ENCODE measurements around the gene VWF. TPM values are rescaled to one million over a fixed set of nuclear protein-coding genes. Genes with fewer than 3 reads are reported as not detected.

The VWF gene
- total and polyA plus RNA-seq, 2 of the 4 experiments (the other 2 are of a cell fraction) = under 0.01 to 0.09 TPM

DNA sequence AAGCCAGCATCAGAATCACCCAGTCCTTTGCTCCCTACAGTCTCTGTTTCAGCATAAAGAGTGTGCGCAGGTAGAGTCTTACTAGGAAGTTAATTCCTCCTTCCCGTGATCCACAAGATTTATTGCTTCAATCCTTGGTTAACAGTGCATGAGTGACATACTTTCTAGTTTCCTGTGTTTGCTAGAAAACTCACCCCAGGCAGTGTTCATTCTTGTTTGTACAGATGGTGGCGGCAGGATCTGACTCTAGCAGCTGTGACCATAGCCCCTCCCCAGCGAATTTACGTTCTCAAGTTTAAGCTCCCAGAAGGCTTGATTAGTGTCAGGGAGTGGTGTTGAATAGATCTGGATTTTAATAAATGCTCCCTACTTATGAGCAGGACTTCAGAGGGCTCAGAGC lies 103.5 kb downstream of the VWF start:
- H4K20me1 ChIP-seq (ENCODE audit: insufficient read depth, low read length) = no peaks in the 10 kb centered on the region
- no peak overlapping the region for H2BK120ac ChIP-seq (ENCODE audit: low read depth, low read length)
- no peak overlapping the region for H2AK9ac ChIP-seq (replicated peaks; ENCODE audit: low read depth, low read length, poor library complexity)
- H3K14ac ChIP-seq (replicated peaks; ENCODE audit: low read depth, low read length) = no peak overlapping the region
- H2AFZ ChIP-seq (replicated peaks; ENCODE audit: low read length, poor library complexity) = no peak overlapping the region
- H3K36me3 ChIP-seq (ENCODE audit: control insufficient read depth, insufficient read depth, low read length) = no peaks in the 10 kb centered on the region
- ATAC-seq (ENCODE audit: low read depth) (no peak), DNase-seq (no peak)
- H3K56ac ChIP-seq (ENCODE audit: extremely low read depth, insufficient read depth, low read length) = no peak overlapping the region
- no peak overlapping the region for H3K23ac ChIP-seq (ENCODE audit: low read depth, low read length)
- H3K9me3 ChIP-seq (ENCODE audit: control insufficient read depth, insufficient read depth, low read length) = no peaks in the 10 kb centered on the region
- H3K4me2 ChIP-seq (ENCODE audit: low read depth, low read length) = no peak overlapping the region
- no peak overlapping the region for H3K4ac ChIP-seq (ENCODE audit: low read depth, low read length)
- ChIA-PET CTCF (no interaction called here), POLR2A (ENCODE audit: unreplicated experiment) (no interaction called here)
- intact Hi-C loops (cut with micrococcal nuclease) (no loop called here), dilution Hi-C loops (cut with HindIII; ENCODE audit: low sequenced_read_pairs, unreplicated experiment) (no loop called here), in situ Hi-C loops (cut with MboI; ENCODE audit: low sequenced_read_pairs) (no loop called here)
- H4K8ac ChIP-seq (ENCODE audit: low read depth in 2 of 2, low read length in 2 of 2) = no peak overlapping the region
- no peak overlapping the region for H3K9ac ChIP-seq (ENCODE audit: low read depth, low read length)
- H3K79me1 ChIP-seq (ENCODE audit: low read depth in 1 of 2, low read length in 2 of 2) = no peaks in the 10 kb centered on the region
- no peak overlapping the region for H4K91ac ChIP-seq (ENCODE audit: insufficient read depth, low read depth, low read length)
- H2BK5ac ChIP-seq (ENCODE audit: low read depth, low read length, poor library complexity, severe bottlenecking) = no peak overlapping the region
- H3K27ac ChIP-seq (ENCODE audit: insufficient read depth, low read length) = no peak overlapping the region
- no peak overlapping the region for H4K5ac ChIP-seq (ENCODE audit: low read depth, low read length)
- no peak for TF ChIP-seq POLR2A (IDR thresholded peaks at IDR 0.05; ENCODE audit: low read depth, low read length)
- TF ChIP-seq CHD1 (IDR thresholded peaks at IDR 0.05; ENCODE audit: low read depth, low read length) = no peak
- no peak for TF ChIP-seq NFE2L2 (IDR thresholded peaks at IDR 0.05; ENCODE audit: low read depth, low read length)
- no peak for TF ChIP-seq FOS (IDR thresholded peaks at IDR 0.05; ENCODE audit: low read depth, low read length)
- TF ChIP-seq MAFK (IDR thresholded peaks at IDR 0.05; ENCODE audit: low read depth, low read length) = no peak
- TF ChIP-seq, protein P1, sequence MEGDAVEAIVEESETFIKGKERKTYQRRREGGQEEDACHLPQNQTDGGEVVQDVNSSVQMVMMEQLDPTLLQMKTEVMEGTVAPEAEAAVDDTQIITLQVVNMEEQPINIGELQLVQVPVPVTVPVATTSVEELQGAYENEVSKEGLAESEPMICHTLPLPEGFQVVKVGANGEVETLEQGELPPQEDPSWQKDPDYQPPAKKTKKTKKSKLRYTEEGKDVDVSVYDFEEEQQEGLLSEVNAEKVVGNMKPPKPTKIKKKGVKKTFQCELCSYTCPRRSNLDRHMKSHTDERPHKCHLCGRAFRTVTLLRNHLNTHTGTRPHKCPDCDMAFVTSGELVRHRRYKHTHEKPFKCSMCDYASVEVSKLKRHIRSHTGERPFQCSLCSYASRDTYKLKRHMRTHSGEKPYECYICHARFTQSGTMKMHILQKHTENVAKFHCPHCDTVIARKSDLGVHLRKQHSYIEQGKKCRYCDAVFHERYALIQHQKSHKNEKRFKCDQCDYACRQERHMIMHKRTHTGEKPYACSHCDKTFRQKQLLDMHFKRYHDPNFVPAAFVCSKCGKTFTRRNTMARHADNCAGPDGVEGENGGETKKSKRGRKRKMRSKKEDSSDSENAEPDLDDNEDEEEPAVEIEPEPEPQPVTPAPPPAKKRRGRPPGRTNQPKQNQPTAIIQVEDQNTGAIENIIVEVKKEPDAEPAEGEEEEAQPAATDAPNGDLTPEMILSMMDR (conservative IDR thresholded peaks at IDR 0.05; ENCODE audit: low read depth, low read length) = no peak
- TF ChIP-seq RAD21 (IDR thresholded peaks at IDR 0.05; ENCODE audit: low read length) = no peak
- no peak for TF ChIP-seq USF2 (IDR thresholded peaks at IDR 0.05; ENCODE audit: low read depth, low read length)
- TF ChIP-seq RFX5 (IDR thresholded peaks at IDR 0.05; ENCODE audit: low read depth, low read length) = no peak
- TF ChIP-seq MAZ (IDR thresholded peaks at IDR 0.05; ENCODE audit: borderline replicate concordance, low read depth, low read length) = no peak
- TF ChIP-seq CEBPB (IDR thresholded peaks at IDR 0.05; ENCODE audit: low read depth, low read length) = no peak
- TF ChIP-seq MXI1 (IDR thresholded peaks at IDR 0.05; ENCODE audit: borderline replicate concordance, low read depth, low read length) = no peak
- no peak for TF ChIP-seq RCOR1 (IDR thresholded peaks at IDR 0.05; ENCODE audit: insufficient replicate concordance, low read length)
- TF ChIP-seq ELK1 (IDR thresholded peaks at IDR 0.05; ENCODE audit: borderline replicate concordance, low read depth, low read length) = no peak
- no peak for TF ChIP-seq BHLHE40 (IDR thresholded peaks at IDR 0.05; ENCODE audit: low read depth, low read length)
- peaks cover 4% of the 10 kb centered on the region for H3K27me3 ChIP-seq (ENCODE audit: control insufficient read depth, insufficient read depth, low read length)
- no peaks in the 10 kb centered on the region for H3K9me1 ChIP-seq (ENCODE audit: insufficient read depth, low read length)
- no peak overlapping the region for H3K4me3 ChIP-seq (ENCODE audit: insufficient read depth, low read depth, low read length)
- WGBS, 2 experiments (ENCODE audit: extremely low coverage in 2 of 2, insufficient read length in 1 of 2) = no CpG with 5 or more reads among the region's 5 CpGs
- H2AK5ac ChIP-seq (ENCODE audit: low read depth, low read length) = no peak overlapping the region
- no peak overlapping the region for H2BK15ac ChIP-seq (ENCODE audit: low read depth, low read length)
- H2BK20ac ChIP-seq (ENCODE audit: low read depth, low read length) = no peak overlapping the region
- H3K18ac ChIP-seq (ENCODE audit: low read depth, low read length) = no peak overlapping the region
- no peaks in the 10 kb centered on the region for H3K4me1 ChIP-seq (ENCODE audit: control insufficient read depth, insufficient read depth, low read length)
- BruUV-seq (replicated peaks) = no TSS peak

All from IMR-90 (cell line).